Endodermal cell (in vitro differentiated cells): Measurements from ENCODE around the gene CCDC158. TPM values are rescaled to one million over a fixed set of nuclear protein-coding genes. Genes with fewer than 3 reads are reported as not detected.

ENCODE experiments used
- DNase-seq: peaks from one replicate; pipeline ENCODE4 v3.0.0-alpha.2; 2017
- H3K27ac ChIP-seq: 2 replicates; pipeline ENCODE4 v1.5.1; 2013; ENCODE audit warnings: mild to moderate bottlenecking, low read depth, low read length, moderate library complexity
- H3K27me3 ChIP-seq: 2 replicates; pipeline ENCODE4 v1.6.1; 2013; ENCODE audit warnings: mild to moderate bottlenecking, low read length, moderate library complexity; ENCODE audit not compliant: insufficient read depth, control insufficient read depth, poor library complexity, severe bottlenecking
- H3K36me3 ChIP-seq: 2 replicates; pipeline ENCODE4 v1.7.0; 2013; ENCODE audit warnings: mild to moderate bottlenecking, low read length, moderate library complexity; ENCODE audit not compliant: control insufficient read depth, insufficient read depth
- H3K4me1 ChIP-seq: one replicate; pipeline ENCODE4 v1.7.0; 2013; ENCODE audit warnings: low read length; ENCODE audit not compliant: control insufficient read depth, insufficient read depth
- H3K4me3 ChIP-seq: 2 replicates; pipeline ENCODE4 v1.5.1; 2013; ENCODE audit warnings: mild to moderate bottlenecking, low read length, moderate library complexity
- H3K9ac ChIP-seq: 2 replicates; pipeline ENCODE4 v1.6.1; 2013; ENCODE audit warnings: mild to moderate bottlenecking, low read length, moderate library complexity; ENCODE audit not compliant: poor library complexity, severe bottlenecking; ENCODE audit errors: extremely low read depth
- H3K9me3 ChIP-seq: 2 replicates; pipeline ENCODE4 v1.6.1; 2013; ENCODE audit warnings: mild to moderate bottlenecking, low read length, moderate library complexity; ENCODE audit not compliant: control insufficient read depth
- H3K27ac Mint-ChIP-seq: 2 replicates; pipeline ENCODE4 v1.8.0; 2020; ENCODE audit warnings: mixed read lengths
- H3K27me3 Mint-ChIP-seq: 2 replicates; pipeline ENCODE4 v1.8.0; 2021; ENCODE audit warnings: mild to moderate bottlenecking, mixed read lengths; ENCODE audit not compliant: insufficient read depth
- H3K36me3 Mint-ChIP-seq: 2 replicates; pipeline ENCODE4 v1.8.0; 2020; ENCODE audit warnings: low read depth, mixed read lengths
- H3K4me1 Mint-ChIP-seq: 2 replicates; pipeline ENCODE4 v1.8.0; 2020; ENCODE audit warnings: mixed read lengths
- H3K4me3 Mint-ChIP-seq: 2 replicates; pipeline ENCODE4 v1.8.0; 2020; ENCODE audit warnings: mild to moderate bottlenecking, moderate library complexity, mixed read lengths
- H3K9me3 Mint-ChIP-seq: 2 replicates; pipeline ENCODE4 v1.8.0; 2020; ENCODE audit warnings: mild to moderate bottlenecking, mixed read lengths
- CTCF ChIP-seq: fragments of 200-600 bp; sonication (generic); conservative IDR thresholded peaks from 2 replicates; pipeline ENCODE4 v1.5.0; 2021; ENCODE audit warnings: antibody characterized with exemption, mild to moderate bottlenecking
- WGBS, 2 experiments: methylation state at CpG; one replicate each; pipeline versions ENCODE4 v1.1.5 to v1.1.7; 2013; ENCODE audit warnings: missing lambda C conversion rate in 2 of 2, mixed read lengths in 1 of 2; ENCODE audit not compliant: insufficient coverage in 1 of 2, insufficient read length in 1 of 2; 5-methylcytosine and 5-hydroxymethylcytosine counted together
- total RNA-seq, 2 donors: library from RNA; stranded (reverse); fragmentation: NEBNext Ultra II Directional in 1 of 2; extraction: Animal tissue kit (Norgen Biotek cat#: 25700) in 1 of 2; gene quantifications; 2 replicates in 1 of 2; 3 replicates in 1 of 2; pipeline ENCODE4 v1.2.1, GENCODE V29; 2021

The CCDC158 gene
- total RNA-seq, 2 donors from 2014 or later, result not detected

- Mint-ChIP-seq H3K36me3 (no peaks in the 10 kb centered on the region), H3K27ac (no peak overlapping the region), H3K4me1 (no peaks in the 10 kb centered on the region), H3K4me3 (no peak overlapping the region), H3K27me3 (peaks cover 35% of the 10 kb centered on the region), H3K9me3 (peaks cover 4% of the 10 kb centered on the region)
- Histone ChIP-seq H3K27me3 (peaks cover 34% of the 10 kb centered on the region), H3K9ac (no peak overlapping the region), H3K36me3 (no peaks in the 10 kb centered on the region), H3K9me3 (peaks cover 5% of the 10 kb centered on the region), H3K27ac (no peak overlapping the region), H3K4me3 (no peak overlapping the region), H3K4me1 (no peaks in the 10 kb centered on the region)
- 79 to 81% methylated on average over 2 to 3 of the region's 3 CpGs for WGBS, 2 experiments
- no peak for DNase-seq
- peak; percentile 19 for TF ChIP-seq CTCF
Measured at GRCh38 chr4:76302826-76303438, 118.0 kb downstream of the CCDC158 start.

GRCh38 chr4:76301775-76302162, 119.2 kb downstream of the CCDC158 start:
- H3K36me3 Mint-ChIP-seq, result no peaks in the 10 kb centered on the region
- no peak overlapping the region for H3K27ac Mint-ChIP-seq
- no peak overlapping the region for H3K27ac ChIP-seq

GRCh38 chr4:76301068-76301774, 119.7 kb downstream of the CCDC158 start:
- no peak for DNase-seq
- Mint-ChIP-seq H3K27ac (no peak overlapping the region), H3K27me3 (peaks cover 29% of the 10 kb centered on the region), H3K4me3 (no peak overlapping the region), H3K36me3 (no peaks in the 10 kb centered on the region), H3K9me3 (peaks cover 13% of the 10 kb centered on the region), H3K4me1 (no peaks in the 10 kb centered on the region)
- 85 to 97% methylated on average over 4 of the region's 4 CpGs for WGBS, 2 experiments
- Histone ChIP-seq H3K4me3 (no peak overlapping the region), H3K27me3 (peaks cover 26% of the 10 kb centered on the region), H3K9ac (no peak overlapping the region), H3K27ac (no peak overlapping the region), H3K4me1 (no peaks in the 10 kb centered on the region), H3K36me3 (no peaks in the 10 kb centered on the region), H3K9me3 (peaks cover 5% of the 10 kb centered on the region)
- TF ChIP-seq CTCF, result no peak

More at GRCh38 chr4:76301775-76302162, 119.2 kb downstream of the CCDC158 start:
- Histone ChIP-seq H3K36me3 (no peaks in the 10 kb centered on the region), H3K4me3 (no peak overlapping the region), H3K9ac (no peak overlapping the region), H3K4me1 (no peaks in the 10 kb centered on the region), H3K9me3 (peaks cover 5% of the 10 kb centered on the region), H3K27me3 (peaks cover 26% of the 10 kb centered on the region)
- no peak for TF ChIP-seq CTCF
- peaks cover 27% of the 10 kb centered on the region for H3K27me3 Mint-ChIP-seq
- no peak for DNase-seq
- peaks cover 11% of the 10 kb centered on the region for H3K9me3 Mint-ChIP-seq
- WGBS, 2 experiments, result 75 to 86% methylated on average over 1 of the region's 1 CpG
- H3K4me3 Mint-ChIP-seq, result no peak overlapping the region
- no peaks in the 10 kb centered on the region for H3K4me1 Mint-ChIP-seq
